Type B pancreatic cell (in vitro differentiated cells): Measurements from ENCODE around the gene HBEGF. TPM values are rescaled to one million over a fixed set of nuclear protein-coding genes. Genes with fewer than 3 reads are reported as not detected.
A peak's percentile ranks its signal among the peaks of the same experiment; 100 is the strongest.

ENCODE experiments used
- DNase-seq: peaks from one replicate; pipeline ENCODE4 v3.0.0; 2021; ENCODE audit warnings: mixed read lengths; ENCODE audit not compliant: unreplicated experiment; ENCODE audit errors: extremely low spot score
- H3K27ac Mint-ChIP-seq: 2 replicates; pipeline ENCODE4 v1.8.0; 2021; ENCODE audit warnings: mild to moderate bottlenecking, mixed read lengths
- H3K27me3 Mint-ChIP-seq: 2 replicates; pipeline ENCODE4 v1.8.0; 2021; ENCODE audit warnings: mixed read lengths
- H3K36me3 Mint-ChIP-seq: 2 replicates; pipeline ENCODE4 v1.8.0; 2021; ENCODE audit warnings: mixed read lengths
- H3K4me1 Mint-ChIP-seq: one replicate; pipeline ENCODE4 v1.8.0; 2021; ENCODE audit warnings: mixed read lengths; ENCODE audit not compliant: unreplicated experiment
- H3K4me3 Mint-ChIP-seq: 2 replicates; pipeline ENCODE4 v1.8.0; 2021; ENCODE audit warnings: mild to moderate bottlenecking, mixed read lengths
- H3K9me3 Mint-ChIP-seq: 2 replicates; pipeline ENCODE4 v1.8.0; 2021; ENCODE audit warnings: mixed read lengths
- CTCF ChIP-seq: fragments of 200-600 bp; sonication (generic); conservative IDR thresholded peaks from 2 replicates; pipeline ENCODE4 v1.5.0; 2021; ENCODE audit warnings: antibody characterized with exemption, mild to moderate bottlenecking
- long read RNA-seq: library from polyadenylated mRNA; unstranded; transcript quantifications from one replicate; pipeline ENCODE4 v2.0.0, GENCODE V29; 2020
- total RNA-seq: library from RNA; stranded (reverse); gene quantifications from 2 replicates; pipeline ENCODE4 v1.2.1, GENCODE V29; 2021; ENCODE audit warnings: low replicate concordance

Gene HBEGF
- 4.7 and 4.9 TPM in 2 replicates for total RNA-seq
- long read RNA-seq, partial matches to known transcripts = 0 of 4 reads
- long read RNA-seq, other reads (novel, unspliced or antisense) = 1 of 4 reads

DNA sequence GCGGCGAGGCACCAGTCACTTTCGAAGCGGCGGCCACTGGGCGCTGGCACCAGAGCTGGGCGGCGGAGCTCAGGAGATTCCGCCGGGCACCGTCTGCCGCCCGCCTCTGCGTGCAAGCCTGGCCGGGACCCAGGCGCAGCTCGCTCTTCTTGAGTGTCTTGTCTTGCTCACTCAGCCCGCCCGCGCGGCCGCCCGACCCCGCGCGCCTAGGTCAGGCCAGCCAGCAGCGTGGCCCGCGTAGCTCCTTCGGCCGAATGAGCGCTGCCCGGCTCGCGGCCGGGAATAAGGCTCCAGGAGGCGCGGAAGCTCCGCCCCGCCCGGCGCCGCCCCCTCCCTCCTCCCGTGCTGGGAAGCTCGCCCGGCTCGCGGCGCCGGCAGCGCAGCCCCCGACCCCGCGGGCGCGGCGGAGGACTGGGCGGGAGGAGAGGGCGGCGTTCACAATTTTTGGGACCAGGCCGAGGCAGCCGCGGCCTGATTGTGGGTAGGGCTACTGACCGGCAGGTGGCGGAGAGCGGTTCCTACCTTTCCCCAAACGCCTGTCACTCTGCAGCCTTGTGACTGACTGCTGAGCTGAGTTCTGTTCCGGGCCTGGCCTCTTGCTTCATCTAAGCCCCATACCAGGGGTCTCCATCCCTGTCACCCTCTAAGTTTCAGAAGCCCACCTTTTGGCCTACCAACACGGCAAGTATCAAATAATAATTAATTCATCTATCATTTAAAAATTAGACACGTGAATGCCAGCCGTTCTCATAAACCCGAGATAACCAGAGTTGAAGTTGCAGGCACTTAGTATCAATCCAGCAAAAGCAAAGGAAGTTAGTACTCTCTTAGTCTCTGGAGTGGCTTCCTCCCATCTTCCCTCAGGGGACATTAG, at the start of gene HBEGF:
HBEGF (minus strand) TSS at position 256 of the 874 bp plus-strand sequence. CDS start 275 bp downstream, outside the sequence.
- peak; percentile 82 for DNase-seq

GRCh38 chr5:140393738-140394137, 47.3 kb upstream of the HBEGF start:
- no peaks in the 10 kb centered on the region for H3K4me1 Mint-ChIP-seq
- no peaks in the 10 kb centered on the region for H3K9me3 Mint-ChIP-seq
- H3K27me3 Mint-ChIP-seq = no peaks in the 10 kb centered on the region
- DNase-seq = no peak
- TF ChIP-seq CTCF = no peak
- no peaks in the 10 kb centered on the region for H3K36me3 Mint-ChIP-seq
- no peak overlapping the region for H3K4me3 Mint-ChIP-seq
- H3K27ac Mint-ChIP-seq = no peak overlapping the region

More for the DNA sequence above, at the start of gene HBEGF:
- Mint-ChIP-seq H3K36me3 (no peaks in the 10 kb centered on the region), H3K27me3 (peaks cover 54% of the 10 kb centered on the region), H3K9me3 (no peaks in the 10 kb centered on the region), H3K4me1 (peaks cover 22% of the 10 kb centered on the region), H3K4me3 (peak within 1 kb of the TSS; percentile 88), H3K27ac (peak within 1 kb of the TSS; percentile 54)
- TF ChIP-seq CTCF = peak; percentile 73

- TF ChIP-seq CTCF = no peak
- no peak for DNase-seq
- Mint-ChIP-seq H3K27ac (no peak overlapping the region), H3K36me3 (no peaks in the 10 kb centered on the region), H3K9me3 (no peaks in the 10 kb centered on the region), H3K4me1 (no peaks in the 10 kb centered on the region), H3K4me3 (no peak overlapping the region), H3K27me3 (no peaks in the 10 kb centered on the region)
These were observed 45.3 kb upstream of the HBEGF start for GRCh38 chr5:140391732-140392131.

- DNase-seq = no peak
- no peak for TF ChIP-seq CTCF
- Mint-ChIP-seq H3K9me3 (no peaks in the 10 kb centered on the region), H3K27ac (no peak overlapping the region), H3K4me3 (no peak overlapping the region), H3K4me1 (no peaks in the 10 kb centered on the region), H3K36me3 (no peaks in the 10 kb centered on the region), H3K27me3 (no peaks in the 10 kb centered on the region)
These were observed 44.9 kb upstream of the HBEGF start for GRCh38 chr5:140391312-140391711.

- no peak for TF ChIP-seq CTCF
- no peaks in the 10 kb centered on the region for H3K27me3 Mint-ChIP-seq
- H3K36me3 Mint-ChIP-seq = no peaks in the 10 kb centered on the region
- DNase-seq = no peak
- H3K4me1 Mint-ChIP-seq = no peaks in the 10 kb centered on the region
- no peak overlapping the region for H3K27ac Mint-ChIP-seq
- H3K4me3 Mint-ChIP-seq = no peak overlapping the region
- no peaks in the 10 kb centered on the region for H3K9me3 Mint-ChIP-seq
These were observed 41.6 kb upstream of the HBEGF start for GRCh38 chr5:140388052-140388451.
